ENCODE results near the gene GABRA5. TPM values are rescaled to one million over a fixed set of nuclear protein-coding genes. Genes with fewer than 3 reads are reported as not detected.
"Not testable (repeated sequence)": the region's sequence is repeated elsewhere in the genome, so short reads cannot be mapped to it uniquely, and the experiment has no call there.

Gene GABRA5
- polyA plus RNA-seq, 2 donors: 0.14 to 0.20 TPM

- H3K27ac ChIP-seq (ENCODE audit: low read depth in 2 of 2, low read length in 1 of 2): no peak overlapping the region
- WGBS, 2 donors: 45 to 65% methylated on average over 25 to 26 of the region's 26 CpGs
- peaks cover 0 to 5% of the 10 kb centered on the region in 2 donors for H3K9me3 ChIP-seq (ENCODE audit: control insufficient read depth in 2 of 2, insufficient read depth in 1 of 2, low read depth in 1 of 2, low read length in 1 of 2)
- H3K4me1 ChIP-seq (ENCODE audit: control insufficient read depth in 2 of 2, insufficient read depth in 2 of 2, low read length in 1 of 2): peaks cover 4 to 6% of the 10 kb centered on the region in 2 donors
- H3K27me3 ChIP-seq (ENCODE audit: control insufficient read depth in 1 of 2, insufficient read depth in 2 of 2, low read length in 2 of 2): no peaks in the 10 kb centered on the region
- no peaks in the 10 kb centered on the region for H3K36me3 ChIP-seq (ENCODE audit: control insufficient read depth in 2 of 2, insufficient read depth in 2 of 2, low read length in 1 of 2)
- H3K4me3 ChIP-seq (ENCODE audit: low read depth in 1 of 2, low read length in 2 of 2): no peak overlapping the region
These were observed 27.3 kb downstream of the GABRA5 start for GRCh38 chr15:26894181-26894580.

- WGBS, 2 donors: 93 to 94% methylated on average over 19 of the region's 19 CpGs
- H3K27ac ChIP-seq (ENCODE audit: low read depth in 2 of 2, low read length in 1 of 2); H3K9me3 ChIP-seq (ENCODE audit: control insufficient read depth in 2 of 2, insufficient read depth in 1 of 2, low read depth in 1 of 2, low read length in 1 of 2); H3K36me3 ChIP-seq (ENCODE audit: control insufficient read depth in 2 of 2, insufficient read depth in 2 of 2, low read length in 1 of 2); H3K4me3 ChIP-seq (ENCODE audit: low read depth in 1 of 2, low read length in 2 of 2); H3K27me3 ChIP-seq (ENCODE audit: control insufficient read depth in 1 of 2, insufficient read depth in 2 of 2, low read length in 2 of 2); H3K4me1 ChIP-seq (ENCODE audit: control insufficient read depth in 2 of 2, insufficient read depth in 2 of 2, low read length in 1 of 2): not testable (repeated sequence)
These were observed 28.5 kb downstream of the GABRA5 start for GRCh38 chr15:26895346-26895745.

- WGBS, 2 donors: 89 to 90% methylated on average over 3 of the region's 3 CpGs
These were observed 32.8 kb downstream of the GABRA5 start for GRCh38 chr15:26899658-26900057.

GRCh38 chr15:26901041-26901440, 34.2 kb downstream of the GABRA5 start:
- Histone ChIP-seq H3K27me3 (ENCODE audit: control insufficient read depth in 1 of 2, insufficient read depth in 2 of 2, low read length in 2 of 2) (no peaks in the 10 kb centered on the region), H3K36me3 (ENCODE audit: control insufficient read depth in 2 of 2, insufficient read depth in 2 of 2, low read length in 1 of 2) (no peaks in the 10 kb centered on the region), H3K9me3 (ENCODE audit: control insufficient read depth in 2 of 2, insufficient read depth in 1 of 2, low read depth in 1 of 2, low read length in 1 of 2) (no peaks in the 10 kb centered on the region), H3K4me1 (ENCODE audit: control insufficient read depth in 2 of 2, insufficient read depth in 2 of 2, low read length in 1 of 2) (no peaks in the 10 kb centered on the region), H3K27ac (ENCODE audit: low read depth in 2 of 2, low read length in 1 of 2) (no peak overlapping the region), H3K4me3 (ENCODE audit: low read depth in 1 of 2, low read length in 2 of 2) (no peak overlapping the region)
- 51 to 56% methylated on average over 4 of the region's 4 CpGs for WGBS, 2 donors

More at GRCh38 chr15:26899658-26900057, 32.8 kb downstream of the GABRA5 start:
- Histone ChIP-seq H3K9me3 (ENCODE audit: control insufficient read depth in 2 of 2, insufficient read depth in 1 of 2, low read depth in 1 of 2, low read length in 1 of 2) (no peaks in the 10 kb centered on the region), H3K27me3 (ENCODE audit: control insufficient read depth in 1 of 2, insufficient read depth in 2 of 2, low read length in 2 of 2) (no peaks in the 10 kb centered on the region), H3K4me1 (ENCODE audit: control insufficient read depth in 2 of 2, insufficient read depth in 2 of 2, low read length in 1 of 2) (no peaks in the 10 kb centered on the region), H3K4me3 (ENCODE audit: low read depth in 1 of 2, low read length in 2 of 2) (no peak overlapping the region), H3K27ac (ENCODE audit: low read depth in 2 of 2, low read length in 1 of 2) (no peak overlapping the region), H3K36me3 (ENCODE audit: control insufficient read depth in 2 of 2, insufficient read depth in 2 of 2, low read length in 1 of 2) (no peaks in the 10 kb centered on the region)

- no peaks in the 10 kb centered on the region for H3K27me3 ChIP-seq (ENCODE audit: control insufficient read depth in 1 of 2, insufficient read depth in 2 of 2, low read length in 2 of 2)
- H3K36me3 ChIP-seq (ENCODE audit: control insufficient read depth in 2 of 2, insufficient read depth in 2 of 2, low read length in 1 of 2): no peaks in the 10 kb centered on the region
- H3K27ac ChIP-seq (ENCODE audit: low read depth in 2 of 2, low read length in 1 of 2): no peak overlapping the region
- no peaks in the 10 kb centered on the region for H3K4me1 ChIP-seq (ENCODE audit: control insufficient read depth in 2 of 2, insufficient read depth in 2 of 2, low read length in 1 of 2)
- no peak overlapping the region for H3K4me3 ChIP-seq (ENCODE audit: low read depth in 1 of 2, low read length in 2 of 2)
- WGBS, 2 donors: 72 to 81% methylated on average over 4 of the region's 4 CpGs
- H3K9me3 ChIP-seq (ENCODE audit: control insufficient read depth in 2 of 2, insufficient read depth in 1 of 2, low read depth in 1 of 2, low read length in 1 of 2): no peaks in the 10 kb centered on the region
These were observed 43.9 kb downstream of the GABRA5 start for GRCh38 chr15:26910715-26911114.

GRCh38 chr15:26921433-26921832, 54.6 kb downstream of the GABRA5 start:
- H3K27me3 ChIP-seq (ENCODE audit: control insufficient read depth in 1 of 2, insufficient read depth in 2 of 2, low read length in 2 of 2): no peaks in the 10 kb centered on the region
- no peaks in the 10 kb centered on the region for H3K4me1 ChIP-seq (ENCODE audit: control insufficient read depth in 2 of 2, insufficient read depth in 2 of 2, low read length in 1 of 2)
- H3K9me3 ChIP-seq (ENCODE audit: control insufficient read depth in 2 of 2, insufficient read depth in 1 of 2, low read depth in 1 of 2, low read length in 1 of 2): peaks cover 0 to 3% of the 10 kb centered on the region in 2 donors
- H3K36me3 ChIP-seq (ENCODE audit: control insufficient read depth in 2 of 2, insufficient read depth in 2 of 2, low read length in 1 of 2): no peaks in the 10 kb centered on the region
- no peak overlapping the region for H3K27ac ChIP-seq (ENCODE audit: low read depth in 2 of 2, low read length in 1 of 2)
- no peak overlapping the region for H3K4me3 ChIP-seq (ENCODE audit: low read depth in 1 of 2, low read length in 2 of 2)
- WGBS, 2 donors: 52 to 55% methylated on average over 1 of the region's 1 CpG

GRCh38 chr15:26926081-26926480, 59.2 kb downstream of the GABRA5 start:
- 69 to 70% methylated on average over 2 of the region's 2 CpGs for WGBS, 2 donors
- H3K27ac ChIP-seq (ENCODE audit: low read depth in 2 of 2, low read length in 1 of 2): no peak overlapping the region
- H3K4me1 ChIP-seq (ENCODE audit: control insufficient read depth in 2 of 2, insufficient read depth in 2 of 2, low read length in 1 of 2): no peaks in the 10 kb centered on the region
- H3K9me3 ChIP-seq (ENCODE audit: control insufficient read depth in 2 of 2, insufficient read depth in 1 of 2, low read depth in 1 of 2, low read length in 1 of 2): no peaks in the 10 kb centered on the region
- no peak overlapping the region for H3K4me3 ChIP-seq (ENCODE audit: low read depth in 1 of 2, low read length in 2 of 2)
- H3K36me3 ChIP-seq (ENCODE audit: control insufficient read depth in 2 of 2, insufficient read depth in 2 of 2, low read length in 1 of 2): no peaks in the 10 kb centered on the region
- no peaks in the 10 kb centered on the region for H3K27me3 ChIP-seq (ENCODE audit: control insufficient read depth in 1 of 2, insufficient read depth in 2 of 2, low read length in 2 of 2)

GRCh38 chr15:26928051-26928450, 61.2 kb downstream of the GABRA5 start:
- H3K27ac ChIP-seq (ENCODE audit: low read depth in 2 of 2, low read length in 1 of 2): no peak overlapping the region
- no peaks in the 10 kb centered on the region for H3K9me3 ChIP-seq (ENCODE audit: control insufficient read depth in 2 of 2, insufficient read depth in 1 of 2, low read depth in 1 of 2, low read length in 1 of 2)
- 67 to 68% methylated on average over 8 of the region's 8 CpGs for WGBS, 2 donors
- H3K4me1 ChIP-seq (ENCODE audit: control insufficient read depth in 2 of 2, insufficient read depth in 2 of 2, low read length in 1 of 2): no peaks in the 10 kb centered on the region
- H3K4me3 ChIP-seq (ENCODE audit: low read depth in 1 of 2, low read length in 2 of 2): no peak overlapping the region
- no peaks in the 10 kb centered on the region for H3K36me3 ChIP-seq (ENCODE audit: control insufficient read depth in 2 of 2, insufficient read depth in 2 of 2, low read length in 1 of 2)
- H3K27me3 ChIP-seq (ENCODE audit: control insufficient read depth in 1 of 2, insufficient read depth in 2 of 2, low read length in 2 of 2): no peaks in the 10 kb centered on the region

GRCh38 chr15:26929588-26929987, 62.7 kb downstream of the GABRA5 start:
- Histone ChIP-seq H3K36me3 (ENCODE audit: control insufficient read depth in 2 of 2, insufficient read depth in 2 of 2, low read length in 1 of 2) (no peaks in the 10 kb centered on the region), H3K4me1 (ENCODE audit: control insufficient read depth in 2 of 2, insufficient read depth in 2 of 2, low read length in 1 of 2) (no peaks in the 10 kb centered on the region), H3K27me3 (ENCODE audit: control insufficient read depth in 1 of 2, insufficient read depth in 2 of 2, low read length in 2 of 2) (no peaks in the 10 kb centered on the region), H3K4me3 (ENCODE audit: low read depth in 1 of 2, low read length in 2 of 2) (no peak overlapping the region), H3K27ac (ENCODE audit: low read depth in 2 of 2, low read length in 1 of 2) (no peak overlapping the region), H3K9me3 (ENCODE audit: control insufficient read depth in 2 of 2, insufficient read depth in 1 of 2, low read depth in 1 of 2, low read length in 1 of 2) (peaks cover 0 to 3% of the 10 kb centered on the region in 2 donors)
- 73 to 78% methylated on average over 4 of the region's 4 CpGs for WGBS, 2 donors

GRCh38 chr15:26934848-26935247, 68.0 kb downstream of the GABRA5 start:
- WGBS, 2 donors: 90 to 91% methylated on average over 6 of the region's 6 CpGs
- H3K27me3 ChIP-seq (ENCODE audit: control insufficient read depth in 1 of 2, insufficient read depth in 2 of 2, low read length in 2 of 2): no peaks in the 10 kb centered on the region
- peaks cover 0 to 3% of the 10 kb centered on the region in 2 donors for H3K9me3 ChIP-seq (ENCODE audit: control insufficient read depth in 2 of 2, insufficient read depth in 1 of 2, low read depth in 1 of 2, low read length in 1 of 2)
- no peaks in the 10 kb centered on the region for H3K36me3 ChIP-seq (ENCODE audit: control insufficient read depth in 2 of 2, insufficient read depth in 2 of 2, low read length in 1 of 2)
- no peak overlapping the region for H3K27ac ChIP-seq (ENCODE audit: low read depth in 2 of 2, low read length in 1 of 2)
- no peaks in the 10 kb centered on the region for H3K4me1 ChIP-seq (ENCODE audit: control insufficient read depth in 2 of 2, insufficient read depth in 2 of 2, low read length in 1 of 2)
- no peak overlapping the region for H3K4me3 ChIP-seq (ENCODE audit: low read depth in 1 of 2, low read length in 2 of 2)
